GM12878 (cell line): ENCODE results near the gene CRTC3. TPM values are rescaled to one million over a fixed set of nuclear protein-coding genes. Genes with fewer than 3 reads are reported as not detected.

Source experiments
- ATAC-seq: fragments of 200-7000 bp; cut with Tn5 transposase; 3 replicates; pipeline ENCODE4 v1.9.1; 2020; ENCODE audit warnings: mild to moderate bottlenecking, moderate library complexity
- BruUV-seq: library from RNA; stranded (reverse); fragments of 400-500 nt; replicated peaks from 2 replicates; lab custom pipeline; 2021; lab: Mats Ljungman, UMichigan
- CTCF ChIA-PET: fragments of 300-600 bp; sonication (Branson Sonifier 250); formaldehyde crosslinking; extraction: SDS; loops from one replicate; lab custom pipeline; 2021; ENCODE audit warnings: inconsistent platforms; lab: Yijun Ruan, JAX
- POLR2A ChIA-PET: fragments of 350-600 bp; formaldehyde crosslinking; extraction: SDS; loops from one replicate; lab custom pipeline; 2021; ENCODE audit warnings: inconsistent platforms; lab: Charles Lee
- RAD21 ChIA-PET: fragments of 300-600 bp; sonication (Branson Sonifier 250); formaldehyde crosslinking; loops from one replicate; lab custom pipeline; 2023; ENCODE audit warnings: antibody characterized with exemption; ENCODE audit not compliant: unreplicated experiment; lab: Charles Lee
- SMC1A ChIA-PET: fragments of 300-600 bp; sonication (Branson Sonifier 250); formaldehyde crosslinking; loops from one replicate; lab custom pipeline; 2023; ENCODE audit not compliant: unreplicated experiment, uncharacterized antibody; lab: Charles Lee
- DNase-seq: peaks from one replicate; pipeline ENCODE4 v3.0.0-alpha.2; 2011; ENCODE audit warnings: low read depth, low spot score
- FAIRE-seq: peaks from 3 replicates; lab custom pipeline; 2011; peaks lifted over from hg19 to GRCh38; lab: Jason Lieb, UNC
- H2AFZ ChIP-seq: 2 replicates; pipeline ENCODE4 v1.6.0; 2011; ENCODE audit warnings: low read depth, low read length, control low read depth; ENCODE audit not compliant: control insufficient read depth
- H3K27ac ChIP-seq: 2 replicates; pipeline ENCODE4 v1.5.1; 2011; ENCODE audit warnings: control low read depth; ENCODE audit not compliant: control insufficient read depth, insufficient read depth
- H3K27me3 ChIP-seq, 2 experiments: replicated peaks in 1 of 2; 2 replicates each; pipeline versions ENCODE4 v1.6.0 to v1.6.1; 2011; ENCODE audit warnings: low read length in 1 of 2; ENCODE audit not compliant: control insufficient read depth in 2 of 2, insufficient read depth in 2 of 2
- H3K36me3 ChIP-seq, 2 experiments: 2 replicates each; pipeline ENCODE4 v1.5.1; 2011; ENCODE audit warnings: low read length in 1 of 2; ENCODE audit not compliant: control insufficient read depth in 2 of 2, insufficient read depth in 2 of 2
- H3K4me1 ChIP-seq: 2 replicates; pipeline ENCODE4 v1.6.1; 2011; ENCODE audit warnings: mild to moderate bottlenecking, low read length, moderate library complexity, mixed read lengths; ENCODE audit not compliant: control insufficient read depth, insufficient read depth
- H3K4me2 ChIP-seq: 2 replicates; pipeline ENCODE4 v1.6.0; 2011; ENCODE audit warnings: control low read depth; ENCODE audit not compliant: control insufficient read depth, insufficient read depth
- H3K4me3 ChIP-seq: fragments of 200-600 bp; sonication (generic); 2 replicates; pipeline ENCODE4 v1.5.1; 2016
- H3K79me2 ChIP-seq: 2 replicates; pipeline ENCODE4 v1.6.0; 2011; ENCODE audit warnings: low read length; ENCODE audit not compliant: control insufficient read depth, insufficient read depth
- H3K9ac ChIP-seq: 2 replicates; pipeline ENCODE4 v1.8.0; 2011; ENCODE audit warnings: low read length, control low read depth, mixed read lengths; ENCODE audit not compliant: control insufficient read depth, insufficient read depth
- H3K9me3 ChIP-seq: replicated peaks from 3 replicates; pipeline ENCODE4 v1.5.1; 2011; ENCODE audit warnings: mild to moderate bottlenecking, low read length; ENCODE audit not compliant: control insufficient read depth, insufficient read depth
- H4K20me1 ChIP-seq: 2 replicates; pipeline ENCODE4 v1.6.0; 2011; ENCODE audit not compliant: control insufficient read depth, insufficient read depth
- BMI1 ChIP-seq: fragments of 450-650 bp; IDR thresholded peaks from 2 replicates; pipeline ENCODE4 v1.6.1; 2016; ENCODE audit warnings: mild to moderate bottlenecking, moderate library complexity, borderline replicate concordance
- HDGF ChIP-seq: fragments of 450-650 bp; IDR thresholded peaks from 2 replicates; pipeline ENCODE4 v1.6.1; 2016; ENCODE audit warnings: antibody characterized with exemption
- JUND ChIP-seq: IDR thresholded peaks from 2 replicates; pipeline ENCODE4 v1.6.1; 2012; ENCODE audit warnings: low read depth, mild to moderate bottlenecking, low read length, improper control_type of control experiment, moderate library complexity
- KAT2A ChIP-seq: conservative IDR thresholded peaks from 2 replicates; pipeline ENCODE4 v1.6.1; 2011; ENCODE audit warnings: low read depth, low read length; ENCODE audit not compliant: control insufficient read depth
- MXI1 ChIP-seq: fragments of 150-350 bp; IDR thresholded peaks from 2 replicates; pipeline ENCODE4 v1.6.1; 2011; ENCODE audit warnings: low read depth, mild to moderate bottlenecking, inconsistent platforms, low read length, improper control_type of control experiment
- WGBS: methylation state at CpG from one replicate; pipeline ENCODE4 v1.1.6; 2016; ENCODE audit warnings: low lambda C conversion rate; ENCODE audit not compliant: insufficient replicate concordance, insufficient coverage; ENCODE audit errors: missing lambda C conversion rate; 5-methylcytosine and 5-hydroxymethylcytosine counted together
- in situ Hi-C: fragments of 300-500 bp; cut with MboI; formaldehyde crosslinking; loops from 9 replicates; pipeline ENCODE4 v1.14.3; 2018; ENCODE audit warnings: mixed read lengths
- intact Hi-C: fragments of 100-400 bp; cut with micrococcal nuclease; formaldehyde crosslinking; loops from one replicate; pipeline ENCODE4 v1.14.2; 2022; ENCODE audit not compliant: unreplicated experiment
- polyA plus RNA-seq, 11 experiments: library from polyadenylated mRNA; depleted of rRNA in 4 of 11; unstranded in 6 of 11; stranded (reverse) in 5 of 11; fragments of >200 nt; fragmentation: Nextera tagmentation in 4 of 11; fragmentation: Illumina TruSeq in 1 of 11; extraction: Ambion mirVana in 4 of 11; extraction: Trizol in 1 of 11; gene quantifications; 1 replicate in 1 of 11; 2 replicates in 10 of 11; pipeline versions ENCODE4 v1.2.1 to v1.2.3, GENCODE V29; 2011 to 2016; ENCODE audit warnings: inconsistent platforms in 2 of 11, missing spikeins in 2 of 11, low read depth in 1 of 11
- total RNA-seq, 4 experiments: library from RNA; depleted of rRNA in 3 of 4; stranded (reverse); fragments of >200 nt in 3 of 4; fragmentation: Illumina TruSeq in 1 of 4; extraction: Trizol in 1 of 4; gene quantifications; 2 replicates each; pipeline versions ENCODE4 v1.2.1 to v1.2.3, GENCODE V29; 2013 to 2021
- TF ChIP-seq, protein P1 (sequence below): IDR thresholded peaks from 2 replicates; pipeline ENCODE4 v1.6.1; 2012; ENCODE audit warnings: low read length, inconsistent platforms
- TF ChIP-seq, protein P2 (sequence below): fragments of 450-650 bp; IDR thresholded peaks from 2 replicates; pipeline ENCODE4 v1.6.1; 2017; ENCODE audit warnings: mild to moderate bottlenecking, moderate library complexity
- TF ChIP-seq, protein P3 (sequence below): fragments of 450-650 bp; formaldehyde crosslinking; IDR thresholded peaks from 2 replicates; pipeline ENCODE4 v1.5.0; 2022; ENCODE audit warnings: mild to moderate bottlenecking, missing genetic modification characterization

Gene CRTC3
- total and polyA plus RNA-seq, 10 of the 15 experiments (the other 5 are each of a cell fraction or from before 2014, with no cell fraction given) = 3.5 to 36.9 (median 18.9) TPM

DNA sequence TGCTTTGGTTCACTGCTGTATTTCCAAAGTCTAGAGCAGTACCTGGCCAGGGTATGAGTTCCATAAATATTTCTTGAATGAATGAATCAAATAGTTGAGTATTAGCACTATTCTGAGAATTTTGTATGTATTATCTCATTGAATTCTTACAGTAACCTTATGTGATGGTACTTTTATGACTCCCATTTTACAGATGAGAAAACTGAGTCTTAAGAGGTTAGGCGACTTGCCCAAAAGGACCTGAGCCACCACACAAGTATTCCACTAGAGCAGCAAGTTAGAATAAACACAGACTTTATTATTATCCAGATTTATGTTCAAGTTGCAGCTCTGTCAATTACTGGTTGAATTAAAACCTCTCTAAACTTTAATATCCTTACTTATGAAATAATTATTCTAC, 29.4 kb downstream of the CRTC3 start:
- H3K36me3 ChIP-seq = peaks cover 3 to 7% of the 10 kb centered on the region in 2 experiments; a peak in 3 of 4 replicates
- H3K4me2 ChIP-seq = no peak overlapping the region
- H3K9me3 ChIP-seq = no peaks in the 10 kb centered on the region
- ChIA-PET POLR2A (no interaction called here), RAD21 (no interaction called here), CTCF (interaction anchor here (0.6 to 1.3 kb wide), 2 partner anchors 28 to 231 kb away, joined by 3 to 4 read pairs; no protein-coding TSS in a partner anchor), SMC1A (interaction anchor here (1.4 to 3.8 kb wide), 2 partner anchors 12 to 19 kb away, joined by 4 to 32 read pairs; no protein-coding TSS in a partner anchor)
- in situ Hi-C loops = no loop called here
- no peak for ATAC-seq
- intact Hi-C loops = no loop called here
- no peak overlapping the region for H3K9ac ChIP-seq
- no TSS peak for BruUV-seq
- H3K4me3 ChIP-seq = no peak overlapping the region
- no peak for TF ChIP-seq JUND
- TF ChIP-seq, protein P1, sequence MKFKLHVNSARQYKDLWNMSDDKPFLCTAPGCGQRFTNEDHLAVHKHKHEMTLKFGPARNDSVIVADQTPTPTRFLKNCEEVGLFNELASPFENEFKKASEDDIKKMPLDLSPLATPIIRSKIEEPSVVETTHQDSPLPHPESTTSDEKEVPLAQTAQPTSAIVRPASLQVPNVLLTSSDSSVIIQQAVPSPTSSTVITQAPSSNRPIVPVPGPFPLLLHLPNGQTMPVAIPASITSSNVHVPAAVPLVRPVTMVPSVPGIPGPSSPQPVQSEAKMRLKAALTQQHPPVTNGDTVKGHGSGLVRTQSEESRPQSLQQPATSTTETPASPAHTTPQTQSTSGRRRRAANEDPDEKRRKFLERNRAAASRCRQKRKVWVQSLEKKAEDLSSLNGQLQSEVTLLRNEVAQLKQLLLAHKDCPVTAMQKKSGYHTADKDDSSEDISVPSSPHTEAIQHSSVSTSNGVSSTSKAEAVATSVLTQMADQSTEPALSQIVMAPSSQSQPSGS = no peak
- TF ChIP-seq, protein P2, sequence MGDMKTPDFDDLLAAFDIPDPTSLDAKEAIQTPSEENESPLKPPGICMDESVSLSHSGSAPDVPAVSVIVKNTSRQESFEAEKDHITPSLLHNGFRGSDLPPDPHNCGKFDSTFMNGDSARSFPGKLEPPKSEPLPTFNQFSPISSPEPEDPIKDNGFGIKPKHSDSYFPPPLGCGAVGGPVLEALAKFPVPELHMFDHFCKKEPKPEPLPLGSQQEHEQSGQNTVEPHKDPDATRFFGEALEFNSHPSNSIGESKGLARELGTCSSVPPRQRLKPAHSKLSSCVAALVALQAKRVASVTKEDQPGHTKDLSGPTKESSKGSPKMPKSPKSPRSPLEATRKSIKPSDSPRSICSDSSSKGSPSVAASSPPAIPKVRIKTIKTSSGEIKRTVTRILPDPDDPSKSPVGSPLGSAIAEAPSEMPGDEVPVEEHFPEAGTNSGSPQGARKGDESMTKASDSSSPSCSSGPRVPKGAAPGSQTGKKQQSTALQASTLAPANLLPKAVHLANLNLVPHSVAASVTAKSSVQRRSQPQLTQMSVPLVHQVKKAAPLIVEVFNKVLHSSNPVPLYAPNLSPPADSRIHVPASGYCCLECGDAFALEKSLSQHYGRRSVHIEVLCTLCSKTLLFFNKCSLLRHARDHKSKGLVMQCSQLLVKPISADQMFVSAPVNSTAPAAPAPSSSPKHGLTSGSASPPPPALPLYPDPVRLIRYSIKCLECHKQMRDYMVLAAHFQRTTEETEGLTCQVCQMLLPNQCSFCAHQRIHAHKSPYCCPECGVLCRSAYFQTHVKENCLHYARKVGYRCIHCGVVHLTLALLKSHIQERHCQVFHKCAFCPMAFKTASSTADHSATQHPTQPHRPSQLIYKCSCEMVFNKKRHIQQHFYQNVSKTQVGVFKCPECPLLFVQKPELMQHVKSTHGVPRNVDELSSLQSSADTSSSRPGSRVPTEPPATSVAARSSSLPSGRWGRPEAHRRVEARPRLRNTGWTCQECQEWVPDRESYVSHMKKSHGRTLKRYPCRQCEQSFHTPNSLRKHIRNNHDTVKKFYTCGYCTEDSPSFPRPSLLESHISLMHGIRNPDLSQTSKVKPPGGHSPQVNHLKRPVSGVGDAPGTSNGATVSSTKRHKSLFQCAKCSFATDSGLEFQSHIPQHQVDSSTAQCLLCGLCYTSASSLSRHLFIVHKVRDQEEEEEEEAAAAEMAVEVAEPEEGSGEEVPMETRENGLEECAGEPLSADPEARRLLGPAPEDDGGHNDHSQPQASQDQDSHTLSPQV = no peak
- TF ChIP-seq KAT2A = no peak
- no peak for TF ChIP-seq HDGF
- no peak for TF ChIP-seq MXI1
- no peak for TF ChIP-seq BMI1
- TF ChIP-seq, protein P3, sequence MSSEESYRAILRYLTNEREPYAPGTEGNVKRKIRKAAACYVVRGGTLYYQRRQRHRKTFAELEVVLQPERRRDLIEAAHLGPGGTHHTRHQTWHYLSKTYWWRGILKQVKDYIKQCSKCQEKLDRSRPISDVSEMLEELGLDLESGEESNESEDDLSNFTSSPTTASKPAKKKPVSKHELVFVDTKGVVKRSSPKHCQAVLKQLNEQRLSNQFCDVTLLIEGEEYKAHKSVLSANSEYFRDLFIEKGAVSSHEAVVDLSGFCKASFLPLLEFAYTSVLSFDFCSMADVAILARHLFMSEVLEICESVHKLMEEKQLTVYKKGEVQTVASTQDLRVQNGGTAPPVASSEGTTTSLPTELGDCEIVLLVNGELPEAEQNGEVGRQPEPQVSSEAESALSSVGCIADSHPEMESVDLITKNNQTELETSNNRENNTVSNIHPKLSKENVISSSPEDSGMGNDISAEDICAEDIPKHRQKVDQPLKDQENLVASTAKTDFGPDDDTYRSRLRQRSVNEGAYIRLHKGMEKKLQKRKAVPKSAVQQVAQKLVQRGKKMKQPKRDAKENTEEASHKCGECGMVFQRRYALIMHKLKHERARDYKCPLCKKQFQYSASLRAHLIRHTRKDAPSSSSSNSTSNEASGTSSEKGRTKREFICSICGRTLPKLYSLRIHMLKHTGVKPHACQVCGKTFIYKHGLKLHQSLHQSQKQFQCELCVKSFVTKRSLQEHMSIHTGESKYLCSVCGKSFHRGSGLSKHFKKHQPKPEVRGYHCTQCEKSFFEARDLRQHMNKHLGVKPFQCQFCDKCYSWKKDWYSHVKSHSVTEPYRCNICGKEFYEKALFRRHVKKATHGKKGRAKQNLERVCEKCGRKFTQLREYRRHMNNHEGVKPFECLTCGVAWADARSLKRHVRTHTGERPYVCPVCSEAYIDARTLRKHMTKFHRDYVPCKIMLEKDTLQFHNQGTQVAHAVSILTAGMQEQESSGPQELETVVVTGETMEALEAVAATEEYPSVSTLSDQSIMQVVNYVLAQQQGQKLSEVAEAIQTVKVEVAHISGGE (CRISPR knock-in tag) = no peak
- peaks cover 24% of the 10 kb centered on the region for H3K79me2 ChIP-seq
- H4K20me1 ChIP-seq = no peaks in the 10 kb centered on the region
- DNase-seq = no peak
- no peak overlapping the region for H3K27ac ChIP-seq
- H2AFZ ChIP-seq = no peak overlapping the region
- no peaks in the 10 kb centered on the region for H3K27me3 ChIP-seq
- FAIRE-seq = no peak
- H3K4me1 ChIP-seq = peaks cover 34% of the 10 kb centered on the region
- WGBS = 100% methylated on average over 1 of the region's 1 CpG
